DOHH2 (cell line): ENCODE data around the gene CARHSP1.

Experiments
- H3F3A ChIP-seq: fragments of 200-600 bp; sonication (generic), shearing (Covaris generic); 2 replicates; pipeline ENCODE4 v1.6.0; 2016; ENCODE audit warnings: antibody characterized with exemption, mild to moderate bottlenecking; ENCODE audit not compliant: control insufficient read depth, insufficient read depth
- H3K27ac ChIP-seq: fragments of 200-600 bp; sonication (generic); 2 replicates; pipeline ENCODE4 v1.5.1; 2014; ENCODE audit warnings: low read depth, mild to moderate bottlenecking, low read length, moderate library complexity
- H3K27me3 ChIP-seq: fragments of 200-600 bp; sonication (generic); 2 replicates; pipeline ENCODE4 v1.6.1; 2014; ENCODE audit warnings: mild to moderate bottlenecking, low read length, mixed read lengths; ENCODE audit not compliant: control insufficient read depth
- H3K36me3 ChIP-seq: fragments of 200-600 bp; sonication (generic); 2 replicates; pipeline ENCODE4 v1.6.1; 2014; ENCODE audit warnings: mild to moderate bottlenecking, low read length, moderate library complexity, mixed read lengths; ENCODE audit not compliant: control insufficient read depth
- H3K4me1 ChIP-seq: fragments of 200-600 bp; sonication (generic); 2 replicates; pipeline ENCODE4 v1.6.1; 2014; ENCODE audit warnings: mild to moderate bottlenecking, low read length, mixed read lengths; ENCODE audit not compliant: control insufficient read depth
- H3K4me2 ChIP-seq: fragments of 200-600 bp; sonication (generic); 2 replicates; pipeline ENCODE4 v1.6.0; 2014; ENCODE audit warnings: mild to moderate bottlenecking, low read length, moderate library complexity
- H3K4me3 ChIP-seq: fragments of 200-600 bp; sonication (generic); 2 replicates; pipeline ENCODE4 v1.5.1; 2014; ENCODE audit warnings: mild to moderate bottlenecking, low read length, mixed read lengths
- H3K79me2 ChIP-seq: fragments of 200-600 bp; sonication (generic); 2 replicates; pipeline ENCODE4 v1.6.1; 2014; ENCODE audit warnings: mild to moderate bottlenecking, low read length, mixed read lengths; ENCODE audit not compliant: control insufficient read depth
- H3K9me2 ChIP-seq: fragments of 200-600 bp; sonication (generic); replicated peaks from 2 replicates; pipeline ENCODE4 v1.6.1; 2014; ENCODE audit warnings: mild to moderate bottlenecking, low read length, mixed read lengths; ENCODE audit not compliant: control insufficient read depth
- H3K9me3 ChIP-seq: fragments of 200-600 bp; sonication (generic); 2 replicates; pipeline ENCODE4 v1.6.1; 2014; ENCODE audit warnings: antibody characterized with exemption, low read length, mixed read lengths; ENCODE audit not compliant: control insufficient read depth, insufficient read depth
- H4K20me1 ChIP-seq: fragments of 200-600 bp; sonication (generic); 2 replicates; pipeline ENCODE4 v1.6.0; 2014; ENCODE audit warnings: low read depth, mild to moderate bottlenecking, antibody characterized with exemption, low read length, moderate library complexity; ENCODE audit not compliant: control insufficient read depth, insufficient read depth
- EZH2phosphoT487 ChIP-seq: fragments of 200-600 bp; sonication (generic); IDR thresholded peaks from 2 replicates; pipeline ENCODE4 v1.6.1; 2017; ENCODE audit warnings: borderline replicate concordance, mild to moderate bottlenecking, antibody characterized with exemption, low read length, moderate library complexity, mixed read lengths
- TF ChIP-seq, protein P1 (sequence below): fragments of 200-600 bp; sonication (generic); IDR thresholded peaks from one replicate; pipeline ENCODE4 v1.5.1; 2014; ENCODE audit warnings: antibody characterized with exemption, mild to moderate bottlenecking, low read depth, low read length; ENCODE audit not compliant: poor library complexity, severe bottlenecking

The CARHSP1 gene

DNA sequence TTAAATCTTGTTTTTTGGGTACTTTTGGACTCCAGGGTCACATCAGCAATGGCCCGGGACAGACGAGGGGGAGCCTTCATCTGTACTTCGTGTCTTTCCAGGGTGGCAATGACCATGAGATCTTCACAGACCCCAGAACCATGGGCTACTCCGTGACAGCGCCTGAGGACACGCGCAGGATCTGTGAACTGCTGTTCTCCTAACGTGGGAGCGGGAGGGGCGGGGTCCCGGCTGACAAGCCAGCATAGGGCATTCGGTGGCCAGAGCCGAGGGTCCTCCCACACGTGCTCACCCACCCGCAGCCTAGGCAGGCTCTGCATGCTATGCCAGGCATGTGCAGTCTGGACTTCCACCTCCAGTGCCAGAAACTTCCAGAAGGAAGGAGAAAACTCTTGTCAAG is 21.2 kb downstream of the CARHSP1 start:
- peaks cover 2% of the 10 kb centered on the region; the same call in 1 of the 2 replicates for H3F3A ChIP-seq
- no peaks in the 10 kb centered on the region for H3K9me2 ChIP-seq
- H3K27me3 ChIP-seq: no peaks in the 10 kb centered on the region
- no peak overlapping the region for H3K4me2 ChIP-seq
- H3K36me3 ChIP-seq: peaks cover 64% of the 10 kb centered on the region
- no peak for TF ChIP-seq EZH2phosphoT487
- TF ChIP-seq, protein P1, sequence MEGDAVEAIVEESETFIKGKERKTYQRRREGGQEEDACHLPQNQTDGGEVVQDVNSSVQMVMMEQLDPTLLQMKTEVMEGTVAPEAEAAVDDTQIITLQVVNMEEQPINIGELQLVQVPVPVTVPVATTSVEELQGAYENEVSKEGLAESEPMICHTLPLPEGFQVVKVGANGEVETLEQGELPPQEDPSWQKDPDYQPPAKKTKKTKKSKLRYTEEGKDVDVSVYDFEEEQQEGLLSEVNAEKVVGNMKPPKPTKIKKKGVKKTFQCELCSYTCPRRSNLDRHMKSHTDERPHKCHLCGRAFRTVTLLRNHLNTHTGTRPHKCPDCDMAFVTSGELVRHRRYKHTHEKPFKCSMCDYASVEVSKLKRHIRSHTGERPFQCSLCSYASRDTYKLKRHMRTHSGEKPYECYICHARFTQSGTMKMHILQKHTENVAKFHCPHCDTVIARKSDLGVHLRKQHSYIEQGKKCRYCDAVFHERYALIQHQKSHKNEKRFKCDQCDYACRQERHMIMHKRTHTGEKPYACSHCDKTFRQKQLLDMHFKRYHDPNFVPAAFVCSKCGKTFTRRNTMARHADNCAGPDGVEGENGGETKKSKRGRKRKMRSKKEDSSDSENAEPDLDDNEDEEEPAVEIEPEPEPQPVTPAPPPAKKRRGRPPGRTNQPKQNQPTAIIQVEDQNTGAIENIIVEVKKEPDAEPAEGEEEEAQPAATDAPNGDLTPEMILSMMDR: no peak
- H3K9me3 ChIP-seq: no peaks in the 10 kb centered on the region
- H3K27ac ChIP-seq: no peak overlapping the region
- no peaks in the 10 kb centered on the region; the same call in 1 of the 2 replicates for H4K20me1 ChIP-seq
- no peaks in the 10 kb centered on the region for H3K4me1 ChIP-seq
- H3K4me3 ChIP-seq: no peak overlapping the region
- peaks cover 20% of the 10 kb centered on the region for H3K79me2 ChIP-seq

DNA sequence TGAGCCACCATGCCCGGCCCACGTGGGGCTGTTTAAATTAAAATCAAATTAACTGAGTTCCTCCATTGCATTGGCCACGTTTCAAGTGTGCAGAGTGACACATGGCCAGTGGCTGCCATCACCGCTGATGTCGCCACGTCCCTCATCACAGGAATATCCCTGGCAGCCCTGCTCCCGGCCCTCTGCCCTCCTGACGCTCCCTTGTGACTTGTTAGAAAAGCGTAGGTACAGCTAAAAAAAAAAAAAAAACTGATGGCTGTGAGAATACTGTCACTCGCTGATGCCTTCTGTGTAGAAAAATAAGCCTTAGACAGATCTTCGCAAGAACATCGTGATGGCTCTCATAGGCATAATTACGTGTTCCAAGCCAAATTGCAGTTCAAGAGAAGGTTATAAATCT is 21.7 kb downstream of the CARHSP1 start:
- H3K9me3 ChIP-seq: no peaks in the 10 kb centered on the region
- H3K36me3 ChIP-seq: peaks cover 59% of the 10 kb centered on the region
- peaks cover 20% of the 10 kb centered on the region for H3K79me2 ChIP-seq
- no peaks in the 10 kb centered on the region for H3K9me2 ChIP-seq
- H3F3A ChIP-seq: no peaks in the 10 kb centered on the region; the same call in 1 of the 2 replicates
- no peaks in the 10 kb centered on the region for H3K27me3 ChIP-seq
- no peak overlapping the region for H3K27ac ChIP-seq
- TF ChIP-seq, protein P1: no peak
- no peak for TF ChIP-seq EZH2phosphoT487
- no peaks in the 10 kb centered on the region; the same call in 1 of the 2 replicates for H4K20me1 ChIP-seq
- no peak overlapping the region for H3K4me3 ChIP-seq
- H3K4me1 ChIP-seq: no peaks in the 10 kb centered on the region
- H3K4me2 ChIP-seq: no peak overlapping the region

DNA sequence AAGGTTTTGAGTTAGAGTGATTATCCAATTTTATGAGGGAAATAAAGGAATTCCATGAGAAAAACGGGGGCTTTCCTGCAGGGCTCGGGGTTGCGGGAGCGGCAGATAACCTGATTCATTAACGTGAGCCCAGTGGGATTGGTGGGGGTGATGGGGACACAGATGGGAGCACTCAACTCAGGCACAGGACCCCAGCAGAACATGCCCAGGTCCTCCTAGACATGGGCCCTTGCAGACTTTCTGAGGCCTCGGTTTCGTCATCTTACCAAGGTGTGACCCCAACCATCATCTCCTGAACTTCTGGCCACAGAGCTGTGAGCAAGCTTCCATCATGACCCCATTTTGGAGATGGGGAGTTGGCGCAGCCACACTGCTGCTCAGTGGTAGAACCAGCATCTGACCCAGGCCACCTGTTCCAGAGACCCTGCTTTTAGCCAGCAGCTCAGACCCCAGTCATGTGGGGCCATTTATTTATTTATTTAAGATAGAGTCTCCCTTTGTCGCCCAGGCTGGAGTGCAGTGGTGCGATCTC is 22.3 kb downstream of the CARHSP1 start:
- TF ChIP-seq, protein P1: no peak
- TF ChIP-seq EZH2phosphoT487: no peak
- no peak overlapping the region for H3K4me2 ChIP-seq
- peaks cover 54% of the 10 kb centered on the region for H3K36me3 ChIP-seq
- H3K79me2 ChIP-seq: peaks cover 20% of the 10 kb centered on the region
- H3K9me3 ChIP-seq: no peaks in the 10 kb centered on the region
- no peak overlapping the region for H3K27ac ChIP-seq
- H3F3A ChIP-seq: no peaks in the 10 kb centered on the region; the same call in 1 of the 2 replicates
- H4K20me1 ChIP-seq: no peaks in the 10 kb centered on the region; the same call in 1 of the 2 replicates
- no peak overlapping the region for H3K4me3 ChIP-seq
- no peaks in the 10 kb centered on the region for H3K4me1 ChIP-seq
- no peaks in the 10 kb centered on the region for H3K9me2 ChIP-seq
- H3K27me3 ChIP-seq: no peaks in the 10 kb centered on the region
